Body of pancreas (tissue), 4 donors: ENCODE results near the gene CD151. TPM values are rescaled to one million over a fixed set of nuclear protein-coding genes. Genes with fewer than 3 reads are reported as not detected.
A peak's percentile ranks its signal among the peaks of the same experiment; 100 is the strongest.

Source experiments
- ATAC-seq: fragments of 150-250 bp; one replicate; pipeline ENCODE4 v1.9.1; 2016
- DNase-seq, 4 donors: peaks; one replicate each; pipeline ENCODE4 v3.0.0-alpha.2; 2019
- H3K27ac ChIP-seq, 4 donors: fragments of 200-600 bp; sonication (generic); 1 replicate in 3 of 4; 2 replicates in 1 of 4; pipeline versions ENCODE4 v1.5.1 to v1.6.1; 2016 to 2019; ENCODE audit warnings: mild to moderate bottlenecking in 1 of 4, mixed read lengths in 1 of 4, moderate library complexity in 1 of 4
- H3K27me3 ChIP-seq, 2 donors: fragments of 200-600 bp; sonication (generic); one replicate each; pipeline ENCODE4 v1.6.0; 2016; ENCODE audit warnings: mild to moderate bottlenecking in 1 of 2
- H3K36me3 ChIP-seq, 2 donors: fragments of 200-600 bp; sonication (generic); replicated peaks in 1 of 2; 2 replicates each; pipeline ENCODE4 v1.5.1; 2016; ENCODE audit warnings: low read depth in 2 of 2; ENCODE audit not compliant: insufficient read depth in 1 of 2
- H3K4me1 ChIP-seq: fragments of 200-600 bp; sonication (generic); one replicate; pipeline ENCODE4 v1.6.0; 2016
- H3K4me3 ChIP-seq, 2 donors: fragments of 200-600 bp; sonication (generic); 1 replicate in 1 of 2; 2 replicates in 1 of 2; pipeline ENCODE4 v1.5.1; 2016 to 2019
- H3K9me3 ChIP-seq, 3 donors: fragments of 200-600 bp; sonication (generic); 1 replicate in 2 of 3; 2 replicates in 1 of 3; pipeline ENCODE4 v1.5.1; 2016
- CTCF ChIP-seq, 7 experiments: fragments of 450-650 bp in 4 of 7; fragments of 200-600 bp in 3 of 7; sonication (generic) in 3 of 7; IDR thresholded peaks; one replicate each; pipeline ENCODE4 v1.5.1; 2016 to 2019; ENCODE audit warnings: antibody characterized with exemption in 7 of 7
- POLR2A ChIP-seq, 3 donors: fragments of 450-650 bp; IDR thresholded peaks; one replicate each; pipeline ENCODE4 v1.6.1; 2016; ENCODE audit warnings: antibody characterized with exemption in 3 of 3, mild to moderate bottlenecking in 2 of 3
- WGBS, 2 donors: methylation state at CpG; one replicate each; pipeline ENCODE4 v1.1.5; 2017; 5-methylcytosine and 5-hydroxymethylcytosine counted together
- intact Hi-C: fragments of 100-400 bp; cut with DNase I; formaldehyde crosslinking; loops from one replicate; pipeline ENCODE4 v1.15.1; 2023
- total RNA-seq, 2 donors: library from RNA; depleted of rRNA; stranded (reverse); fragments of >200 nt; gene quantifications; one replicate each; pipeline ENCODE4 v1.1.0, GENCODE V29; 2016

Gene CD151
- total RNA-seq, 2 donors from 2014 or later, result 152 to 282 TPM

- intact Hi-C loops, result no loop called here
- Histone ChIP-seq H3K9me3 (no peaks in the 10 kb centered on the region), H3K4me1 (peaks cover 35% of the 10 kb centered on the region), H3K36me3 (no peaks in the 10 kb centered on the region), H3K4me3 (no peak overlapping the region), H3K27me3 (no peaks in the 10 kb centered on the region), H3K27ac (no peak overlapping the region)
- WGBS, 2 donors, result 59 to 77% methylated on average over 11 to 26 of the region's 26 CpGs
- TF ChIP-seq POLR2A (IDR thresholded peaks at IDR 0.05) (no peak), CTCF (IDR thresholded peaks at IDR 0.05) (no peak)
- DNase-seq (no peak), ATAC-seq (no peak)
Observed at GRCh38 chr11:803770-804598, 28.8 kb upstream of the CD151 start.

- Histone ChIP-seq H3K4me1 (peaks cover 35% of the 10 kb centered on the region), H3K27ac (peak overlapping the region; percentile 83 to 92 (median 87)), H3K4me3 (peak overlapping the region in 1 of 2 donors; percentile 26), H3K9me3 (no peaks in the 10 kb centered on the region), H3K36me3 (no peaks in the 10 kb centered on the region), H3K27me3 (no peaks in the 10 kb centered on the region)
- intact Hi-C loops, result no loop called here
- TF ChIP-seq POLR2A (IDR thresholded peaks at IDR 0.05) (no peak), CTCF (IDR thresholded peaks at IDR 0.05) (no peak)
- WGBS, 2 donors, result 11 to 20% methylated on average over 13 to 18 of the region's 18 CpGs
- DNase-seq (no peak), ATAC-seq (no peak)
Observed at GRCh38 chr11:804599-804964, 28.2 kb upstream of the CD151 start.

- intact Hi-C loops, result no loop called here
- DNase-seq, result no peak
- Histone ChIP-seq H3K27me3 (no peaks in the 10 kb centered on the region), H3K36me3 (peaks cover 0 to 12% of the 10 kb centered on the region in 2 donors), H3K27ac (peak overlapping the region; percentile 93 to 100 (median 98)), H3K9me3 (no peaks in the 10 kb centered on the region), H3K4me1 (peaks cover 46% of the 10 kb centered on the region), H3K4me3 (peak overlapping the region; percentile 51 to 78)
- 34 to 55% methylated on average over 21 to 35 of the region's 36 CpGs for WGBS, 2 donors
- ATAC-seq, result no peak
- TF ChIP-seq CTCF (IDR thresholded peaks at IDR 0.05), result no peak
- TF ChIP-seq POLR2A (IDR thresholded peaks at IDR 0.05), result no peak
Observed at GRCh38 chr11:808427-809286, 24.1 kb upstream of the CD151 start.

- intact Hi-C loops, result no loop called here
- ATAC-seq, result peak; percentile 91
- H3K4me3 ChIP-seq, result peak within 1 kb of the TSS; percentile 51 to 78
- 0% methylated on average over 79 of the region's 81 CpGs; no CpG with 5 or more reads in 1 of the 2 donors for WGBS, 2 donors
- no peaks in the 10 kb centered on the region for H3K27me3 ChIP-seq
- DNase-seq, result peak; percentile 98 to 99 (median 98)
- peaks cover 0 to 12% of the 10 kb centered on the region in 2 donors for H3K36me3 ChIP-seq
- peaks cover 38% of the 10 kb centered on the region for H3K4me1 ChIP-seq
- TF ChIP-seq POLR2A (IDR thresholded peaks at IDR 0.05) (peak; percentile 82 to 90 (median 90)), CTCF (IDR thresholded peaks at IDR 0.05) (peak in 2 of 7 experiments; percentile 2 to 19)
- H3K9me3 ChIP-seq, result no peaks in the 10 kb centered on the region
- H3K27ac ChIP-seq, result peak within 1 kb of the TSS; percentile 93 to 100 (median 98)
Observed at GRCh38 chr11:809287-810039, 23.3 kb upstream of the CD151 start, which contains the start of gene RPLP2. Gene RPLP2 (plus strand): TSS chr11:809967. CDS start chr11:810235, 268 bp downstream.
